HepG2 (cell line): ENCODE measurements around the gene KRTAP12-1. TPM values are rescaled to one million over a fixed set of nuclear protein-coding genes. Genes with fewer than 3 reads are reported as not detected.
A peak's percentile ranks its signal among the peaks of the same experiment; 100 is the strongest.

Experiments
- ATAC-seq: fragments of 200-7000 bp; cut with Tn5 transposase; 3 replicates; pipeline ENCODE4 v1.9.1; 2020; ENCODE audit warnings: mild to moderate bottlenecking, moderate library complexity
- BruUV-seq: library from RNA; stranded (reverse); fragments of 400-500 nt; replicated peaks from 2 replicates; lab custom pipeline; 2021; lab: Mats Ljungman, UMichigan
- CTCF ChIA-PET: fragments of 300-600 bp; formaldehyde crosslinking; extraction: SDS; loops from one replicate; lab custom pipeline; 2021; ENCODE audit warnings: low total read pairs, inconsistent platforms, low intra/inter-chr PET ratio; lab: Yijun Ruan, JAX
- POLR2A ChIA-PET: fragments of 350-600 bp; sonication (Branson Sonifier 250); formaldehyde crosslinking; loops from one replicate; lab custom pipeline; 2020; ENCODE audit warnings: antibody characterized with exemption, inconsistent platforms; lab: Yijun Ruan, JAX
- DNase-seq: peaks from one replicate; pipeline ENCODE4 v3.0.0-alpha.2; 2015; ENCODE audit warnings: low spot score
- FAIRE-seq: peaks from 3 replicates; lab custom pipeline; 2011; peaks lifted over from hg19 to GRCh38; lab: Jason Lieb, UNC
- H2AFZ ChIP-seq: one replicate; pipeline ENCODE4 v1.6.1; 2011; ENCODE audit warnings: low read length, inconsistent platforms
- H3K27ac ChIP-seq: fragments of 300-600 bp; 3 replicates; pipeline ENCODE4 v1.8.0; 2011; ENCODE audit warnings: mixed run types, mild to moderate bottlenecking, mixed read lengths, low read length, inconsistent platforms; ENCODE audit not compliant: insufficient read depth; ENCODE audit errors: extremely low read length
- H3K27me3 ChIP-seq, 2 experiments: fragments of 200-600 bp in 1 of 2; 2 replicates in 1 of 2; 3 replicates in 1 of 2; pipeline versions ENCODE4 v1.6.0 to v1.8.0; 2011; ENCODE audit warnings: low read length in 2 of 2, mild to moderate bottlenecking in 2 of 2, moderate library complexity in 2 of 2, inconsistent platforms in 1 of 2; ENCODE audit not compliant: insufficient read depth in 2 of 2, control insufficient read depth in 1 of 2
- H3K36me3 ChIP-seq, 2 experiments: fragments of 200-600 bp in 1 of 2; replicated peaks in 1 of 2; 2 replicates in 1 of 2; 3 replicates in 1 of 2; pipeline versions ENCODE4 v1.5.1 to v1.8.0; 2011; ENCODE audit warnings: low read length in 2 of 2, inconsistent platforms in 1 of 2; ENCODE audit not compliant: insufficient read depth in 2 of 2, control insufficient read depth in 1 of 2
- H3K4me1 ChIP-seq: 2 replicates; pipeline ENCODE4 v1.5.1; 2012; ENCODE audit warnings: low read length, inconsistent platforms; ENCODE audit not compliant: insufficient read depth
- H3K4me2 ChIP-seq: 2 replicates; pipeline ENCODE4 v1.6.0; 2011; ENCODE audit warnings: low read depth, low read length, inconsistent platforms
- H3K4me3 ChIP-seq, 3 experiments: fragments of 200-600 bp in 1 of 3; sonication (generic), shearing (Covaris generic) in 1 of 3; replicated peaks in 1 of 3; 2 replicates each; pipeline ENCODE4 v1.5.1; 2011 to 2016; ENCODE audit warnings: low read length in 3 of 3, inconsistent platforms in 2 of 3, low read depth in 2 of 3, mild to moderate bottlenecking in 2 of 3, control low read depth in 1 of 3, mixed read lengths in 1 of 3; ENCODE audit not compliant: insufficient read depth in 1 of 3
- H3K79me2 ChIP-seq: one replicate; pipeline ENCODE4 v1.6.1; 2011; ENCODE audit warnings: low read length, inconsistent platforms; ENCODE audit not compliant: insufficient read depth
- H3K9ac ChIP-seq: 2 replicates; pipeline ENCODE4 v1.6.0; 2011; ENCODE audit warnings: mild to moderate bottlenecking, low read depth, low read length, inconsistent platforms; ENCODE audit not compliant: insufficient read depth
- H3K9me3 ChIP-seq: 2 replicates; pipeline ENCODE4 v1.5.1; 2012; ENCODE audit warnings: mild to moderate bottlenecking, low read length
- H4K20me1 ChIP-seq: 2 replicates; pipeline ENCODE4 v1.6.0; 2011; ENCODE audit warnings: inconsistent platforms, mild to moderate bottlenecking, low read length, moderate library complexity; ENCODE audit not compliant: insufficient read depth
- ADNP ChIP-seq: sonication (generic); formaldehyde crosslinking; IDR thresholded peaks from 2 replicates; pipeline ENCODE4 v1.4.0; 2020; ENCODE audit warnings: missing genetic modification reagents
- DNMT3B ChIP-seq: conservative IDR thresholded peaks from 2 replicates; pipeline ENCODE4 v1.6.1; 2016; ENCODE audit warnings: missing biosample characterization, control low read depth
- HOXA3 ChIP-seq: sonication (generic); formaldehyde crosslinking; IDR thresholded peaks from 2 replicates; pipeline ENCODE4 v1.5.0; 2020; ENCODE audit warnings: missing genetic modification reagents
- HOXA5 ChIP-seq: sonication (generic); formaldehyde crosslinking; IDR thresholded peaks from 2 replicates; pipeline ENCODE4 v1.4.0; 2020; ENCODE audit warnings: missing genetic modification reagents
- HOXA9 ChIP-seq: sonication (generic); formaldehyde crosslinking; IDR thresholded peaks from 2 replicates; pipeline ENCODE4 v1.8.1; 2022; ENCODE audit warnings: missing genetic modification reagents, mild to moderate bottlenecking, moderate library complexity, borderline replicate concordance
- NR2F6 ChIP-seq, 2 experiments: IDR thresholded peaks; 2 replicates each; pipeline ENCODE4 v1.6.1; 2016; ENCODE audit warnings: antibody characterized with exemption in 1 of 2, mild to moderate bottlenecking in 1 of 2
- RBM22 ChIP-seq: fragments of 200-400 bp; formaldehyde crosslinking; optimal IDR thresholded peaks from 2 replicates; pipeline ENCODE3; 2017; ENCODE audit warnings: mild to moderate bottlenecking, low read length, moderate library complexity
- RFXAP ChIP-seq: sonication (generic); formaldehyde crosslinking; IDR thresholded peaks from 2 replicates; pipeline ENCODE4 v1.4.0; 2020; ENCODE audit warnings: missing genetic modification reagents, borderline replicate concordance
- RXRA ChIP-seq: sonication (generic); formaldehyde crosslinking; IDR thresholded peaks from 2 replicates; pipeline ENCODE4 v1.5.1; 2020; ENCODE audit warnings: missing genetic modification reagents
- SMAD3 ChIP-seq: sonication (generic); formaldehyde crosslinking; IDR thresholded peaks from 2 replicates; pipeline ENCODE4 v1.4.0; 2020; ENCODE audit warnings: missing genetic modification reagents
- ZKSCAN5 ChIP-seq: sonication (generic); formaldehyde crosslinking; IDR thresholded peaks from 2 replicates; pipeline ENCODE4 v1.5.1; 2020; ENCODE audit warnings: mild to moderate bottlenecking, missing genetic modification reagents
- ZMYM3 ChIP-seq: sonication (generic); formaldehyde crosslinking; IDR thresholded peaks from 2 replicates; pipeline ENCODE4 v1.5.1; 2020; ENCODE audit warnings: mild to moderate bottlenecking, missing genetic modification reagents
- ZNF138 ChIP-seq: sonication (generic); formaldehyde crosslinking; IDR thresholded peaks from 2 replicates; pipeline ENCODE4 v1.5.0; 2020; ENCODE audit warnings: mild to moderate bottlenecking, low read depth, missing genetic modification reagents
- ZZZ3 ChIP-seq: sonication (generic); formaldehyde crosslinking; IDR thresholded peaks from 2 replicates; pipeline ENCODE4 v1.4.0; 2020; ENCODE audit warnings: missing genetic modification reagents, mild to moderate bottlenecking, borderline replicate concordance
- WGBS: methylation state at CpG from one replicate; pipeline ENCODE4 v1.1.6; 2017; ENCODE audit warnings: low lambda C conversion rate; 5-methylcytosine and 5-hydroxymethylcytosine counted together
- in situ Hi-C: cut with HindIII; loops from 2 replicates; pipeline ENCODE4 v1.10.0; 2017; ENCODE audit warnings: low pct_unique_long_range_greater_than_20kb; ENCODE audit not compliant: extremely low pct_ligation_motif_present
- intact Hi-C: fragments of 100-400 bp; cut with micrococcal nuclease; formaldehyde crosslinking; loops from one replicate; pipeline ENCODE4 v1.10.0; 2022; ENCODE audit not compliant: unreplicated experiment
- polyA plus RNA-seq, 8 experiments: library from polyadenylated mRNA; depleted of rRNA in 3 of 8; stranded (reverse) in 7 of 8; unstranded in 1 of 8; fragments of >200 nt; fragmentation: Illumina TruSeq in 4 of 8; extraction: Trizol in 4 of 8; gene quantifications; 2 replicates each; pipeline versions ENCODE4 v1.2.1 to v1.2.3, GENCODE V29; 2011 to 2016; ENCODE audit warnings: low read depth in 4 of 8, missing spikeins in 1 of 8, mixed read lengths in 1 of 8; ENCODE audit not compliant: insufficient read depth in 1 of 8
- total RNA-seq, 5 experiments: library from RNA; depleted of rRNA; stranded (reverse); fragments of >200 nt; fragmentation: Illumina TruSeq; extraction: Trizol; gene quantifications; 2 replicates each; pipeline ENCODE4 v1.2.3, GENCODE V29; 2016; ENCODE audit warnings: low read depth in 1 of 5
- TF ChIP-seq, protein P1 (sequence below): conservative IDR thresholded peaks from 2 replicates; pipeline ENCODE4 v1.6.1; 2018; ENCODE audit warnings: missing genetic modification reagents
- TF ChIP-seq, protein P2 (sequence below): sonication (generic); formaldehyde crosslinking; IDR thresholded peaks from 2 replicates; pipeline ENCODE4 v1.5.0; 2020; ENCODE audit warnings: missing genetic modification reagents, mild to moderate bottlenecking, borderline replicate concordance
- TF ChIP-seq, protein P3 (sequence below): sonication (generic); formaldehyde crosslinking; IDR thresholded peaks from 2 replicates; pipeline ENCODE4 v1.5.1; 2020; ENCODE audit warnings: mild to moderate bottlenecking, missing genetic modification reagents, borderline replicate concordance

Gene KRTAP12-1
- total and polyA plus RNA-seq, 2 of the 13 experiments (the other 11 are each of a cell fraction or from before 2014, with no cell fraction given): not detected

DNA sequence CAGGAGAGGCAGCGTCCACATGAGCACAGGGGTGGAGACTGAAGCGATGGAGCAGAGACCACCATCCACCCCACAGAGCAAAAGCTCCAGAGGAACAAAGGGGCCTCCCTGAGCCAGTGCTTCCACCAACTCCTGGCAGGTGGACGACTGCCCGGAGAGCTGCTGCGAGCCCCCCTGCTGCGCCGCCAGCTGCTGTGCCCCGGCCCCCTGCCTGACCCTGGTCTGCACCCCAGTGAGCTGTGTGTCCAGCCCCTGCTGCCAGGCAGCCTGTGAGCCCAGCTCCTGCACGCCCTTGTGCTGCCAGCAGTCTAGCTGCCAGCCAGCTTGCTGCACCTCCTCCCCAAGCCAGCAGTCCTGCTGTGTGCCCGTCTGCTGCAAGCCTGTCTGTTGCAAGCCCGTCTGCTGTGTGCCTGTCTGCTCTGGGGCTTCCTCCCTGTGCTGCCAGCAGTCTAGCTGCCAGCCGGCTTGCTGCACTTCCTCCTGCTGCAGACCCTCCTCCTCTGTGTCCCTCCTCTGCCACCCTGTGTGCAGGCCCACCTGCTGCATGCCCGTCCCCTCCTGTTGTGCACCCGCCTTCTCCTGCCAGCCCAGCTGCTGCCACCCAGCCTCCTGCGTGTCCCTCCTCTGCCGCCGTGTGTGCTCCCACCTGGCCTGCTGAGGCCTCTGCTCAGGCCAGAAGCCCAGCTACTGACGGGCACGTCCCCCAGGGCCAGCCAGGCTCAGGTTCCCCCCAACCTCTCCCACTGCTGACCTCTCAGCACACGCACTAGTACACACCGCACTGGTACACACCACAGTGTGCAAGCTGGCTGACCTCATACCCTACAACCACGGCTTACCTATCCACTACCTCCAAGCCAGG lies 20.4 kb upstream of the KRTAP12-1 start:
- BruUV-seq: no TSS peak
- FAIRE-seq (no peak), ATAC-seq (peak; percentile 14), DNase-seq (no peak)
- peaks cover 71% of the 10 kb centered on the region for H3K4me1 ChIP-seq
- H3K4me2 ChIP-seq: peak overlapping the region; percentile 60
- peaks cover 5 to 17% of the 10 kb centered on the region in 2 experiments; a peak in 3 of 5 replicates for H3K27me3 ChIP-seq
- no peak overlapping the region for H3K27ac ChIP-seq
- no peak overlapping the region for H2AFZ ChIP-seq
- CTCF ChIA-PET: no interaction called here
- H4K20me1 ChIP-seq: no peaks in the 10 kb centered on the region
- POLR2A ChIA-PET: no interaction called here
- intact Hi-C loops (loop anchor here (5.0 kb wide), 1 partner anchor 35 kb away; no protein-coding TSS in a partner anchor), in situ Hi-C loops (no loop called here)
- peak overlapping the region in 1 of 3 experiments; percentile 33; a peak in 1 of 6 replicates for H3K4me3 ChIP-seq
- H3K9ac ChIP-seq: 0 out of 2 replicates have a peak overlapping the region, but pooled peaks have one; percentile 9
- no peaks in the 10 kb centered on the region for H3K9me3 ChIP-seq
- 68% methylated on average over 9 of the region's 22 CpGs for WGBS
- no peaks in the 10 kb centered on the region for H3K79me2 ChIP-seq
- no peaks in the 10 kb centered on the region for H3K36me3 ChIP-seq
- TF ChIP-seq NR2F6 (IDR thresholded peaks at IDR 0.05): no peak
- no peak for TF ChIP-seq NR2F6 (CRISPR knock-in tag; IDR thresholded peaks at IDR 0.05)
- TF ChIP-seq ZZZ3 (CRISPR knock-in tag): 0 out of 2 replicates have a peak, but pooled peaks have one; percentile 5
- no peak for TF ChIP-seq RXRA (CRISPR knock-in tag)
- TF ChIP-seq, protein P1, sequence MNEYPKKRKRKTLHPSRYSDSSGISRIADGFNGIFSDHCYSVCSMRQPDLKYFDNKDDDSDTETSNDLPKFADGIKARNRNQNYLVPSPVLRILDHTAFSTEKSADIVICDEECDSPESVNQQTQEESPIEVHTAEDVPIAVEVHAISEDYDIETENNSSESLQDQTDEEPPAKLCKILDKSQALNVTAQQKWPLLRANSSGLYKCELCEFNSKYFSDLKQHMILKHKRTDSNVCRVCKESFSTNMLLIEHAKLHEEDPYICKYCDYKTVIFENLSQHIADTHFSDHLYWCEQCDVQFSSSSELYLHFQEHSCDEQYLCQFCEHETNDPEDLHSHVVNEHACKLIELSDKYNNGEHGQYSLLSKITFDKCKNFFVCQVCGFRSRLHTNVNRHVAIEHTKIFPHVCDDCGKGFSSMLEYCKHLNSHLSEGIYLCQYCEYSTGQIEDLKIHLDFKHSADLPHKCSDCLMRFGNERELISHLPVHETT: no peak
- TF ChIP-seq ADNP (CRISPR knock-in tag): 0 out of 2 replicates have a peak, but pooled peaks have one; percentile 41
- no peak for TF ChIP-seq DNMT3B
- peak; percentile 94 for TF ChIP-seq ZMYM3 (CRISPR knock-in tag)
- no peak for TF ChIP-seq HOXA5 (CRISPR knock-in tag)
- TF ChIP-seq HOXA9 (CRISPR knock-in tag): 0 out of 2 replicates have a peak, but pooled peaks have one; percentile 15
- TF ChIP-seq RBM22: no peak
- TF ChIP-seq, protein P2, sequence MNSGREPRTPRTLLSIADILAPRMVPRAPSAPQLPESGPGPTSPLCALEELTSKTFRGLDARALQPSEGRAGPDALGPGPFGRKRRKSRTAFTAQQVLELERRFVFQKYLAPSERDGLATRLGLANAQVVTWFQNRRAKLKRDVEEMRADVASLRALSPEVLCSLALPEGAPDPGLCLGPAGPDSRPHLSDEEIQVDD (CRISPR knock-in tag): no peak
- TF ChIP-seq RFXAP: no peak
- TF ChIP-seq, protein P3, sequence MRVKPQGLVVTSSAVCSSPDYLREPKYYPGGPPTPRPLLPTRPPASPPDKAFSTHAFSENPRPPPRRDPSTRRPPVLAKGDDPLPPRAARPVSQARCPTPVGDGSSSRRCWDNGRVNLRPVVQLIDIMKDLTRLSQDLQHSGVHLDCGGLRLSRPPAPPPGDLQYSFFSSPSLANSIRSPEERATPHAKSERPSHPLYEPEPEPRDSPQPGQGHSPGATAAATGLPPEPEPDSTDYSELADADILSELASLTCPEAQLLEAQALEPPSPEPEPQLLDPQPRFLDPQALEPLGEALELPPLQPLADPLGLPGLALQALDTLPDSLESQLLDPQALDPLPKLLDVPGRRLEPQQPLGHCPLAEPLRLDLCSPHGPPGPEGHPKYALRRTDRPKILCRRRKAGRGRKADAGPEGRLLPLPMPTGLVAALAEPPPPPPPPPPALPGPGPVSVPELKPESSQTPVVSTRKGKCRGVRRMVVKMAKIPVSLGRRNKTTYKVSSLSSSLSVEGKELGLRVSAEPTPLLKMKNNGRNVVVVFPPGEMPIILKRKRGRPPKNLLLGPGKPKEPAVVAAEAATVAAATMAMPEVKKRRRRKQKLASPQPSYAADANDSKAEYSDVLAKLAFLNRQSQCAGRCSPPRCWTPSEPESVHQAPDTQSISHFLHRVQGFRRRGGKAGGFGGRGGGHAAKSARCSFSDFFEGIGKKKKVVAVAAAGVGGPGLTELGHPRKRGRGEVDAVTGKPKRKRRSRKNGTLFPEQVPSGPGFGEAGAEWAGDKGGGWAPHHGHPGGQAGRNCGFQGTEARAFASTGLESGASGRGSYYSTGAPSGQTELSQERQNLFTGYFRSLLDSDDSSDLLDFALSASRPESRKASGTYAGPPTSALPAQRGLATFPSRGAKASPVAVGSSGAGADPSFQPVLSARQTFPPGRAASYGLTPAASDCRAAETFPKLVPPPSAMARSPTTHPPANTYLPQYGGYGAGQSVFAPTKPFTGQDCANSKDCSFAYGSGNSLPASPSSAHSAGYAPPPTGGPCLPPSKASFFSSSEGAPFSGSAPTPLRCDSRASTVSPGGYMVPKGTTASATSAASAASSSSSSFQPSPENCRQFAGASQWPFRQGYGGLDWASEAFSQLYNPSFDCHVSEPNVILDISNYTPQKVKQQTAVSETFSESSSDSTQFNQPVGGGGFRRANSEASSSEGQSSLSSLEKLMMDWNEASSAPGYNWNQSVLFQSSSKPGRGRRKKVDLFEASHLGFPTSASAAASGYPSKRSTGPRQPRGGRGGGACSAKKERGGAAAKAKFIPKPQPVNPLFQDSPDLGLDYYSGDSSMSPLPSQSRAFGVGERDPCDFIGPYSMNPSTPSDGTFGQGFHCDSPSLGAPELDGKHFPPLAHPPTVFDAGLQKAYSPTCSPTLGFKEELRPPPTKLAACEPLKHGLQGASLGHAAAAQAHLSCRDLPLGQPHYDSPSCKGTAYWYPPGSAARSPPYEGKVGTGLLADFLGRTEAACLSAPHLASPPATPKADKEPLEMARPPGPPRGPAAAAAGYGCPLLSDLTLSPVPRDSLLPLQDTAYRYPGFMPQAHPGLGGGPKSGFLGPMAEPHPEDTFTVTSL (CRISPR knock-in tag): no peak
- TF ChIP-seq HOXA3 (CRISPR knock-in tag): no peak
- no peak for TF ChIP-seq ZKSCAN5 (CRISPR knock-in tag)
- no peak for TF ChIP-seq ZNF138 (CRISPR knock-in tag)
- TF ChIP-seq SMAD3: no peak
